ENCODE results near the gene EFNA3. TPM values are rescaled to one million over a fixed set of nuclear protein-coding genes. Genes with fewer than 3 reads are reported as not detected.

EFNA3 gene
- total and polyA plus RNA-seq, 2 donors (not counting 3 experiments of a cell fraction or from before 2014, with no cell fraction given), result 2.2 to 2.5 TPM

GRCh38 chr1:155034318-155035208 is 44.1 kb upstream of the EFNA3 start:
- intact Hi-C loops (cut with micrococcal nuclease), result no loop called here

More at GRCh38 chr1:155034318-155035208, 44.1 kb upstream of the EFNA3 start:
- H3K4me2 ChIP-seq (ENCODE audit: insufficient read depth, low read length), result no peak overlapping the region
- H3K4me3 ChIP-seq (replicated peaks in 1 of 3; ENCODE audit: insufficient read depth in 1 of 3, low read depth in 1 of 3, low read length in 3 of 3), result no peak overlapping the region
- H3K27me3 ChIP-seq (ENCODE audit: control insufficient read depth in 2 of 2, insufficient read depth in 2 of 2, low read length in 2 of 2), result peaks cover 0 to 5% of the 10 kb centered on the region in 2 experiments
- DNase-seq (ENCODE audit: low read depth, low spot score) (no peak), FAIRE-seq (no peak)
- no peaks in the 10 kb centered on the region for H3K9me1 ChIP-seq (replicated peaks; ENCODE audit: control insufficient read depth, extremely low read depth, insufficient read depth, low read length)
- H3K79me2 ChIP-seq (ENCODE audit: control insufficient read depth, insufficient read depth, low read length), result no peaks in the 10 kb centered on the region
- H3K4me1 ChIP-seq (ENCODE audit: control insufficient read depth, extremely low read depth, insufficient read depth, low read length), result peaks cover 4% of the 10 kb centered on the region
- H4K20me1 ChIP-seq (replicated peaks; ENCODE audit: control insufficient read depth, extremely low read depth, insufficient read depth, low read length), result no peaks in the 10 kb centered on the region
- no peaks in the 10 kb centered on the region for H3K9me3 ChIP-seq (replicated peaks; ENCODE audit: control insufficient read depth, insufficient read depth, low read length)
- no peaks in the 10 kb centered on the region for H3K36me3 ChIP-seq (ENCODE audit: control insufficient read depth in 2 of 2, extremely low read depth in 1 of 2, insufficient read depth in 2 of 2, low read length in 2 of 2)
- ChIA-PET CTCF (interaction anchor here (1.1 to 3.1 kb wide), 3 partner anchors 10 to 50 kb away, joined by 3 to 12 read pairs (median 8); no protein-coding TSS in a partner anchor), POLR2A (no interaction called here)
- H3K9ac ChIP-seq (replicated peaks; ENCODE audit: extremely low read depth, insufficient read depth, low read length), result no peak overlapping the region
- no peak overlapping the region for H3K27ac ChIP-seq (ENCODE audit: insufficient read depth, low read depth, low read length)
- no TSS peak for BruUV-seq (replicated peaks)
- dilution Hi-C loops (cut with MboI; ENCODE audit: extremely low pct_ligation_motif_present, low sequenced_read_pairs), result no loop called here
- no peak overlapping the region for H2AFZ ChIP-seq (ENCODE audit: low read depth, low read length)
- TF ChIP-seq MYC (IDR thresholded peaks at IDR 0.05; ENCODE audit: low read depth, low read length) (no peak), MAX (IDR thresholded peaks at IDR 0.05; ENCODE audit: insufficient read depth, insufficient read length) (no peak), EZH2 (IDR thresholded peaks at IDR 0.05; ENCODE audit: borderline replicate concordance, low read depth, low read length, severe bottlenecking) (no peak), CTCF (IDR thresholded peaks at IDR 0.05; ENCODE audit: extremely low read depth in 1 of 2, insufficient read depth in 1 of 2, low read depth in 1 of 2, low read length in 2 of 2) (no peak), FOS (IDR thresholded peaks at IDR 0.05; ENCODE audit: borderline replicate concordance, insufficient read depth, low read length) (no peak), POLR2AphosphoS5 (IDR thresholded peaks at IDR 0.05; ENCODE audit: insufficient read depth, low read depth, low read length) (no peak)

Data from endothelial cell of umbilical vein (primary cell).